GM18520 (cell line): ENCODE measurements around the gene FGF4.

Experiments
- ATAC-seq: cut with Tn5 transposase; IDR thresholded peaks from one replicate; pipeline ENCODE4 v1.9.1; 2021; ENCODE audit not compliant: unreplicated experiment

FGF4 gene

DNA sequence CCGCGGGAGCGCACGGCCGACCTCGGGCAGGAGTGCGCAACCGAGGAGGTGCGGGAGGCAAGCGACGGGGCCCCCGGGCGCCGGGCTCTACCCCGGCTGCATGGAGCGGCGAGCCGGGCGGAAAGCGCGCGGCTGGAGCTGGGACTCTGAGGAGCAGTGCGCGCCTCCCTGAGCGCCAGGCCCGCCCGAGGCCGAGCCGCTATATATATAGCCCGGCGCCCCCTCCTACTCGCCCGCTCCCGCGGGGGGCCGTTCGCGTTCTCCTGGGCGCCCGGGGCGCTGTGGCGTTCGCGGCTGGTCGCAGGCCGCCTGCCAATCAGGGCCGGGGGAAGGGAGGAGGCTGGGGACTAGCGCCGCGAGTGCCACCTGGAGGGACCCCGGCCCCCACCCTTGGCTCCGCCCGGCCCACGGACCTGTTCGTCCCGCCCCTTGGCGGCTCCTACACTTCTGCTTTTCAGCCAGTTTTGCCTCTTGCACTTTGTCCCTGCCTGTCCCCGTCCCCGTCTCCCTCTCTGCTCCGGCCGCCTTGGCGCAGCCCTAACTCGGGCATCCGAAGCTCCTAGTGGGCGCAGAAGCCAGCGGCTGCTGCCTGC, at the start of gene FGF4:
FGF4 (minus strand) TSS at position 179 of the 593 bp plus-strand sequence. CDS start 257 bp downstream, outside the sequence.
- no peak for ATAC-seq

GRCh38 chr11:69823641-69824265, 48.6 kb upstream of the FGF4 start:
- ATAC-seq = no peak

- ATAC-seq = no peak
Measured at GRCh38 chr11:69822676-69823494, 47.7 kb upstream of the FGF4 start.

DNA sequence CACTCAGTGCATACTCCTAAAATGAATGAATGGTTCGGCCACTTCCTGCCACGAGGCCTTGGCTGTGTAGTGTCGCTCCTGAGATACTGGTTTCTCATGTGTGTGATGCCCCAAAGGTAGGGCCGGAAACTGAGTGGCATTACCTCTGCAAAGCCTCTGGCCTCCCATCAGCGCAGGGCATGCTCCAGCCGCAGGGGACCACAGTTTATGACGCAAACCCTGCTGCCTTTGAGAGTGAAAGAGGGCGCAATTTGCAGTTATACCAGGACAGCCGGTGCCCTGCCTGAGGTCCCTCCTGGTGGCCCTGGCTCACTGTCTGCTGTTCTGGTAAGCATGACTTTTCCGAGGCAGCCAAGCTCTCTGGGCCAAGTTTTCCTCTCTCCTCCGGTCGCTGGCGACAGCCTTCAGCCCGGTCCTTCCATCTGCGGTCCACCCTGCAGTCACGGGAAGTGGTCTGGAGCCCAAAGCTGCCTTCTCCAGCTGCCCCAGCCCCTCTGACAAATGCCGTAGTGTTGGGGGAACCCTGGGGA, 46.4 kb upstream of the FGF4 start:
- ATAC-seq = no peak

GRCh38 chr11:69820441-69820840, 45.3 kb upstream of the FGF4 start:
- no peak for ATAC-seq

GRCh38 chr11:69819541-69820070, 44.5 kb upstream of the FGF4 start:
- no peak for ATAC-seq

DNA sequence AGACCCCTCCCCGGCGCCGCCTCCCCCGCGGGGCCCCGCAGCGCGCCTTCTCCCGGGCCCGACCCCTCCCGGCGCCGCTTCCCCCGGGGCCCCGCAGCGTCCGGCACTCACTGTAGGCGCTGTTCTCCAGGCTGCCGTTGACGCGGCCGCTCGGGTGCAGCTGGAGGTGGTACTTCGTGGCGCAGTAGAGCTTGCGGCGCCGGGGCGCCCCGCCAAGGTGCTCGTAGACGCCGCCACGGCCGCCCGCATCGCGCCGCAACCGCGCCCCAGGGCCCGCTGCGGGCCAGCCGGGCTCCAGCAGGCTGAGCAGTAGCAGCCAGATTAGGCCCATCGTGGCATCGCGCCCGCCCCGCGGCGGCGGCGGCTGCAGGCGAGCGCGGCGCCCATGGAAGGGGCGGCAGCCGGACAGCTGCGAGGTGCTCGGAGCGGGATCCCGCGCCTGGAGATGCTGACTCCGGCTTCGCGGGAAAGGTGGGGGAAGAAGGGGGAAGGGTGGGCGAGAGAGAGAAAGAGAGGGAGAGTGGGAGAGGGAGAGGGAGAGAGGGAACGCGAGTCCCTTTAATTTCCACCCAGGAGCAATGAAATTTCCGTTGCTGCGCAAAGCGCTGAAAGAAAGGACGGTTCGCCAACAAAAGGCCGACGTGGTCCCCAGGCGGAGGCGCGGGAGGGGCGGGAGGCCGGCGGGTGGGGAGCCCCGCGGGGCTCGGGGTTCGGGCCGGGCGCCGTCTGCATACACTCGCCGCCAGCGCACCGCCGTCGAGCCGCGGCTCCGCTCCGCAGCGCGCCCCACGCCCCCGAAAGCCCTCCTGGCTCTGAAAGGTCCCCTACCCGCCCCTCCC, 43.7 kb upstream of the FGF4 start, which contains the start of gene FGF3:
FGF3 (minus strand) TSS at position 814 of the 839 bp plus-strand sequence; CDS start at position 331, 483 bp downstream.
- ATAC-seq = no peak

GRCh38 chr11:69818231-69818602, 43.1 kb upstream of the FGF4 start:
- no peak for ATAC-seq

DNA sequence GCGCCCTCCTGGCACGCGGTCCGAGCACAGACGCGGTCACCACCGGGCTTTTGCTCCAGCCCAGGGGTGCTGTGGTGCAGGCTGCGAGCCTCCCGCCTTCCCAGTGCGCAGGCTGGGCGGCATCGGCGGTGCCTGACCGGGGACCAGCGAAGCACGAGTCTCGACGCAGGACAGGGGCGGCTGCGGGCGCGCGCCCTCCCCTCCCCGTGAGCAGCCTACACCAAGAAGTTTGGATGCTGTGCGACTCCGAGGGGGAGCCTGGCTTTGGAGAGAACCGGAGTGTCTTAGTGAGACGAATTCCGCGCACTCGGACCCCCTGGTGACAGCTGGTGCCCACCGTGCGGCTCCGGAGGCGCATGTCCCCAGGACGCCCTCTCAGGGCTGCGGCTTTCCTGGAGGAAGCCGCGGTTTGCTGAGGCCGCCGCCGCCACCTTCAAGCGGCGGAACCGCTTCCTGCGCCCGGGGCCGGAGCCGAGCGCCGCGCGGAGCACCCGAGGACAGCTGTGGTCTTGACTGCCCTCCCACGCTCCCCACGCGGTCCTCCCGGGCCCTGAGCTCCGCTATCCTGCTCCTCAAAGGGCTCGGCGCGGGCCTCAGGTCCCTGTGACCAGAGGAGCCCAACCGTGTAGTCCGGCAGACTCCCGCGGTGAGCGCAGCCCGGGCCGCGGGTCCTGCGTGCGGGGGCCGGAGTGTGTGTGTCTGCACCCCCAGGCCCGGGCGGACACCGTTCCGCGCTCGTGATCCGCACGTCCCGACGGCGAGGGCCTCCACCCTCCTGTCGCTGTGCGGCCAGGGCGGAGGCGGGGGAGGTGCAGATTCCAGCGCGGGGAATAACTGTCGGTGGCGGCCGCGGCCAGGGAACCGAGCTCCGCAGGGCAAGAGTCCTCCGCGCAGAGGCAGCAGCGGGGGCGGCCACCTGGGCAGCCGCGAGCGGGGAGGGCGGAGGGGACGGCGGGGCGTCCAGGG, 42.4 kb upstream of the FGF4 start:
- ATAC-seq = no peak

GRCh38 chr11:69816671-69817070, 41.5 kb upstream of the FGF4 start:
- no peak for ATAC-seq

GRCh38 chr11:69815973-69816372, 40.8 kb upstream of the FGF4 start:
- no peak for ATAC-seq

DNA sequence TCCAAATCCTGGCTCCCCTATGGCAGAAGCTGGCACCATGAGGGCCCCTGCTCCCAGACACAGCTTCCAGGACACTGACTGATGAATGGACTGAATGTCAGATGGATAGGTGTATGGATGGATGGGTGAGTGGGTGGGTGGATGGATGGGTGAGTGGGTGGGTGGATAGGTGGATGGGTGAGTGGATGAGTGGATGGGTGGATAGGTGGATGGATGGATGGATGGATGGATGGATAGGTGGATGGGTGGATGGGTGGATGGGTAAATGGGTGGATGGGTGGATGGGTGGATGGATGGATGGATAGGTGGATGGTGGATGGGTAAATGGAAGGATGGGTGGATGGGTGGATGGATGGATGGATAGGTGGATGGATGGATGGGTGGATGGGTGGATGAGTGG, 39.8 kb upstream of the FGF4 start:
- ATAC-seq = no peak

- no peak for ATAC-seq
Measured at GRCh38 chr11:69814411-69814810, 39.3 kb upstream of the FGF4 start.

DNA sequence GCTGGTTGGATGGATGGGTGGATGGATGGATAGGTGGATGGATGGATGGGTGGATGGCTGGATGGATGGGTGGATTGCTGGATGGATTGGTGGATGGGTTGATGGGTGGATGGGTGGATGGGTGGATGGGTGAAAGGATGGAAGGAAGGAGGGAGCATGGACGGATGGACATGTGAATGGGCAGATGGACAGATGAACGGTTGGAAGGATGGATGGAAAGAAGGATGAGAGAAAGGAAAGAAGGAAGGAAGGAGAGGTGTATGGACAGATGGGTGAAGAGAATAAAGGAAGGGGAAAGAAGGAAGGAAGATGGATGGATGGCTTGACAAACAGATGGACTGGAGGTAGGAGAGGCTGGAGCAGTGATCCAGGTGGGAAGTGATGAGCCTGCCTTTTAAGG, 38.7 kb upstream of the FGF4 start:
- ATAC-seq = no peak

DNA sequence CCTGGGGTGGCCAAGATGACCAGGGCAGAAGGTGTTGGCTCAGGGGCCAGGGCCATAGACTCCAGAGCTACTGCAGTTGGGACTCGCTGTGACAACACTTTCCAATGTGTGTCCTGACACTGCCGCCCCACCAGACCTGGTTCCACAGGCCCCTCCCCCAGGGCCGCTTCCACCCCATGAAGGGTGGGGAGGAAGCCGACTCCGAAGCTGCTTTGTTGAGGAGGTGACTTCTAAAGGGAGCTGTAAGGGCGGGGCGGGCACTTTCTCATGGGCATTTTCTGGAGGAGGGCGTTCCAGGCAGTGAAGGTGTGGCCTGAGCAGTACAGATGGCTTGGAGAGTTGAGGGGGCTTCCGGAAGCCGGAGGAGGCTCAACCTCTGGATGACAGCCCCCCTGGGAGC, 37.8 kb upstream of the FGF4 start:
- ATAC-seq = no peak

DNA sequence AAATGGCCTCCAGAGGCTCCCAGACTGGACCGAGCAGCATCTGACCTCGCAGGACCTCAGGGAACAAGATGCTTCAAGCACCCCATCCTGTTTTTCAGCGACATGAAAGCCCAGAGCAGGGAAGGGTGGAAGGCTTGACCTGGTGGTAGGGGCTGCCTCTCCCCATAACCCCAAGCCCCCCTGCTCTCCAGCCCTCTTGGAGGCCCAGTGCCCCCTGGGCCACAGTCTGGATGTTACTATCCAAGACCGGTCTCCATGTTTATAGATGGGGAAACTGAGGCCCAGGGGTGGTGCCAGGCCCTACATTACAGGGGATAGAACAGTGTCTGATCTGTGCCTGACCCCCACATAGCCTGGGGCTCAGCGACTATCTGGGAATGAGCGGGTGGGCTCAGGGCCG, 37.1 kb upstream of the FGF4 start:
- no peak for ATAC-seq

- ATAC-seq = no peak
Measured at GRCh38 chr11:69811431-69811830, 36.3 kb upstream of the FGF4 start.

- no peak for ATAC-seq
Measured at GRCh38 chr11:69810289-69811118, 35.4 kb upstream of the FGF4 start.

- no peak for ATAC-seq
Measured at GRCh38 chr11:69808667-69809086, 33.5 kb upstream of the FGF4 start.
